Right lobe of liver (tissue), 6 donors: ENCODE data around the gene TYMS. TPM values are rescaled to one million over a fixed set of nuclear protein-coding genes. Genes with fewer than 3 reads are reported as not detected.

Experiments used
- ATAC-seq, 4 donors: fragments of 200-7000 bp; cut with Tn5 transposase; one replicate each; pipeline ENCODE4 v1.9.1; 2020; ENCODE audit warnings: mild to moderate bottlenecking in 4 of 4, moderate library complexity in 4 of 4
- DNase-seq, 3 donors: peaks; one replicate each; pipeline ENCODE4 v3.0.0-alpha.2; 2020
- H3K27ac ChIP-seq, 3 donors: fragments of 200-600 bp; one replicate each; pipeline ENCODE4 v1.8.0; 2022
- H3K27me3 ChIP-seq, 2 donors: fragments of 200-600 bp; one replicate each; pipeline ENCODE4 v1.8.0; 2022
- H3K36me3 ChIP-seq, 4 donors: fragments of 200-600 bp; sonication (generic) in 1 of 4; one replicate each; pipeline versions ENCODE4 v1.5.1 to v1.8.0; 2017 to 2022; ENCODE audit warnings: control low read depth in 1 of 4
- H3K4me1 ChIP-seq, 4 donors: fragments of 200-600 bp; sonication (generic) in 1 of 4; one replicate each; pipeline versions ENCODE4 v1.5.1 to v1.8.0; 2017 to 2022; ENCODE audit warnings: control low read depth in 1 of 4
- H3K4me3 ChIP-seq, 3 donors: fragments of 200-600 bp; one replicate each; pipeline ENCODE4 v1.8.0; 2022
- H3K9me3 ChIP-seq, 4 donors: fragments of 200-600 bp; sonication (generic) in 1 of 4; one replicate each; pipeline versions ENCODE4 v1.5.1 to v1.8.0; 2017 to 2022; ENCODE audit warnings: control low read depth in 1 of 4
- POLR2A ChIP-seq: fragments of 450-650 bp; IDR thresholded peaks from one replicate; pipeline ENCODE4 v1.6.1; 2017; ENCODE audit warnings: antibody characterized with exemption, mild to moderate bottlenecking
- WGBS: methylation state at CpG from one replicate; pipeline ENCODE4 v1.1.6; 2018; ENCODE audit warnings: low coverage, low lambda C conversion rate; ENCODE audit not compliant: insufficient coverage; ENCODE audit errors: missing lambda C conversion rate; 5-methylcytosine and 5-hydroxymethylcytosine counted together
- intact Hi-C, 2 donors: fragments of 100-400 bp; cut with DNase I; formaldehyde crosslinking; loops; one replicate each; pipeline versions ENCODE4 v1.11.2 to v1.14.1; 2022
- total RNA-seq, 6 experiments: library from RNA; depleted of rRNA in 2 of 6; stranded (reverse); fragments of >200 nt in 2 of 6; fragmentation: NEBNext Ultra II Directional in 3 of 6; extraction: Animal tissue kit (Norgen Biotek cat#: 25700) in 3 of 6; gene quantifications; one replicate each; pipeline versions ENCODE4 v1.1.0 to v1.2.4, GENCODE V29; 2016 to 2023
- TF ChIP-seq, protein P1 (sequence below), 4 donors: fragments of 200-600 bp in 3 of 4; fragments of 450-650 bp in 1 of 4; IDR thresholded peaks; one replicate each; pipeline versions ENCODE4 v1.5.1 to v1.8.0; 2016 to 2022; ENCODE audit warnings: antibody characterized with exemption in 4 of 4, mild to moderate bottlenecking in 2 of 4
- donor health status: DM: no; HTN: yes; CAD: no.
- donor health status: DM: no; HTN: no; CAD: no.
- donor health status: DM: no; HTN: no; CAD: no.
- donor health status: DM: no; HTN: yes; CAD: no.
- donor health status: DM: no; HTN: yes; CAD: no.

Gene TYMS
- total RNA-seq, 6 experiments from 2014 or later: 1.1 to 14.9 (median 4.2) TPM

DNA sequence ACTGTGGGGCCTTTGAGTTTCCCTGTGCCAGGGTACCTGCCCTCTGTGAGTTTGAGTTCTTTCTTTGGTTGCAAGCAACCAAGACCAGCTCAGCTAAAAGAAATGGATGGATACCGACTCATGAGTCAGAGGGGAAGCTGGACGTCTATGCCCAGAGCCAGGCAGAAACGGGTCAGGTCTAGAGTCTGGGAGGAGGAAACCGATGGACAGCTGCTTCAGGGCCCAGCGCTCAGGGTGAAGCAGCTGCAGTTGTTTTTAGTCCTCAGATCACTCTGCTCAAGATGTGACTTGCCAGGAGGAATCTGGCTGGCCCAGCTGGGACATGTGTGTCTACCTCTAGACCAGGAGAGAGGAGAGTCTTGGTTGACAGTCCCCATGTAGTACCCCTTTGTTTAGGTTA, 10.1 kb upstream of the TYMS start:
- no peaks in the 10 kb centered on the region for H3K36me3 ChIP-seq
- intact Hi-C loops: no loop called here
- no peak for TF ChIP-seq POLR2A
- TF ChIP-seq, protein P1, sequence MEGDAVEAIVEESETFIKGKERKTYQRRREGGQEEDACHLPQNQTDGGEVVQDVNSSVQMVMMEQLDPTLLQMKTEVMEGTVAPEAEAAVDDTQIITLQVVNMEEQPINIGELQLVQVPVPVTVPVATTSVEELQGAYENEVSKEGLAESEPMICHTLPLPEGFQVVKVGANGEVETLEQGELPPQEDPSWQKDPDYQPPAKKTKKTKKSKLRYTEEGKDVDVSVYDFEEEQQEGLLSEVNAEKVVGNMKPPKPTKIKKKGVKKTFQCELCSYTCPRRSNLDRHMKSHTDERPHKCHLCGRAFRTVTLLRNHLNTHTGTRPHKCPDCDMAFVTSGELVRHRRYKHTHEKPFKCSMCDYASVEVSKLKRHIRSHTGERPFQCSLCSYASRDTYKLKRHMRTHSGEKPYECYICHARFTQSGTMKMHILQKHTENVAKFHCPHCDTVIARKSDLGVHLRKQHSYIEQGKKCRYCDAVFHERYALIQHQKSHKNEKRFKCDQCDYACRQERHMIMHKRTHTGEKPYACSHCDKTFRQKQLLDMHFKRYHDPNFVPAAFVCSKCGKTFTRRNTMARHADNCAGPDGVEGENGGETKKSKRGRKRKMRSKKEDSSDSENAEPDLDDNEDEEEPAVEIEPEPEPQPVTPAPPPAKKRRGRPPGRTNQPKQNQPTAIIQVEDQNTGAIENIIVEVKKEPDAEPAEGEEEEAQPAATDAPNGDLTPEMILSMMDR (IDR thresholded peaks at IDR 0.05): no peak
- ATAC-seq (no peak), DNase-seq (no peak)
- H3K27ac ChIP-seq: no peak overlapping the region
- no peaks in the 10 kb centered on the region for H3K4me1 ChIP-seq
- no CpG with 5 or more reads among the region's 5 CpGs for WGBS
- H3K27me3 ChIP-seq: no peaks in the 10 kb centered on the region
- H3K9me3 ChIP-seq: no peaks in the 10 kb centered on the region
- no peak overlapping the region for H3K4me3 ChIP-seq

DNA sequence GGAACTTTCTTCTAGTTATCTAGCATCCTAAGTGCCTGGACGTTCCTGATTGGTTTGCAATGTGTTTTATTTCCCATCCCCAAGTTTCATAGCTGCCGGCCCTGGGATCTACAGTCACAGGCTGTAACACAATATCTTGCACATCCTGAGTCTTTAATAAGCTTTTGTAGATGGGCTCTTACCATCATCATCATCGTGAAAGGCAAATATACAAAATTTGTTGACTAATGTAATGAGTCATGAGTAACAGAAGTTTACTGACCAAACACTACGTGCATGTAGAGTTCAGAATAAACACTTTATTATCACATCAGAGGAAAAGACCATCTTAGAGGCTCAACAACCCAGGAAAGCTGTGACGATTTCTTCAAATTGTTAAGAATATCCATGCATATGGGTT, 8.1 kb upstream of the TYMS start:
- intact Hi-C loops: no loop called here
- WGBS: 72% methylated on average over 5 of the region's 5 CpGs

DNA sequence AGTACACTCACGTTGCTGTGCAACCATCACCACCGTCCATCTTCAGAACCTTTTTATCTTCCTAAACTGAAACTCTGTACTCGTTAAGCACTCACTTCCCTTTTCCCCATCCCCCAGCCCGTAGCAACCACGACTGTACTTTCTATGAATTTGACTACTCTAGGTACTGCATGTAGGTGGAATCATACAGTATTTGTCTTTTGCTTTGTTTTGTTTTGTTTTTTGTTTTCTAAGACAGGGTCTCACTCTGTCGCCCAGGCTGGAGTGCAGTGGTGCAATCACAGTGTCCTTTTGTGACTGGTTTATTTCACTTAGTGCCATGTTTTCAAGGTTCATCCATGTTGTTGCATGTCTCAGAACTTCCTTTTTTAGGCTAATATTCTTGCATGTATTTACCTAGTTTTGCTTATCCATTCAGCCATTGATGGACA, 7.0 kb upstream of the TYMS start:
- no peaks in the 10 kb centered on the region for H3K4me1 ChIP-seq
- no peak overlapping the region for H3K4me3 ChIP-seq
- intact Hi-C loops: no loop called here
- DNase-seq (no peak), ATAC-seq (no peak)
- WGBS: 48% methylated on average over 6 of the region's 6 CpGs
- H3K27me3 ChIP-seq: no peaks in the 10 kb centered on the region
- H3K9me3 ChIP-seq: no peaks in the 10 kb centered on the region
- H3K36me3 ChIP-seq: no peaks in the 10 kb centered on the region
- TF ChIP-seq, protein P1 (IDR thresholded peaks at IDR 0.05): no peak
- no peak for TF ChIP-seq POLR2A
- no peak overlapping the region for H3K27ac ChIP-seq

More for the DNA sequence above, 8.1 kb upstream of the TYMS start:
- DNase-seq (no peak), ATAC-seq (no peak)
- no peak for TF ChIP-seq POLR2A
- TF ChIP-seq, protein P1 (IDR thresholded peaks at IDR 0.05): no peak
- no peaks in the 10 kb centered on the region for H3K36me3 ChIP-seq
- no peak overlapping the region for H3K27ac ChIP-seq
- H3K4me3 ChIP-seq: no peak overlapping the region
- H3K27me3 ChIP-seq: no peaks in the 10 kb centered on the region
- no peaks in the 10 kb centered on the region for H3K4me1 ChIP-seq
- H3K9me3 ChIP-seq: no peaks in the 10 kb centered on the region

DNA sequence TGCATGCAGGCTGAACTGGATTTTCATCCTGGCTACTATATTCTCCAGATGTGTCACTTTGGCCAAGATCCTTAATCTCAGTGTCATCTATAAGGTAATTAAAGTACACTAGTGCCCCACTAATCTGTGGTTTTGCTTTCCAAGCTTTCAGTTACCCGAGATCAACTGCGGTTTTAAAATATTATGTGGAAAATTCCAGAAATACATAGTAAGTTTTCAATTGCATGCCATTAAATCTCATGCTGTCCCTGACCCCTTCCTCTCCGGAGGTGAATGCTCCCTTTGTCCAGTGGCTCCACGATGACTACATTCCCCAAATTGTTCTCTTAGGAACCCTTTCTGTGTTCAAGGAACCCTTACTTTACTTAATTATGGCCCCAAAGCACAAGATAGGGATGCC, 5.3 kb upstream of the TYMS start:
- H3K27ac ChIP-seq: no peak overlapping the region
- H3K4me1 ChIP-seq: no peaks in the 10 kb centered on the region
- ATAC-seq (no peak), DNase-seq (no peak)
- TF ChIP-seq POLR2A: no peak
- TF ChIP-seq, protein P1 (IDR thresholded peaks at IDR 0.05): no peak
- no peaks in the 10 kb centered on the region for H3K36me3 ChIP-seq
- intact Hi-C loops: no loop called here
- 74% methylated on average over 4 of the region's 4 CpGs for WGBS
- H3K4me3 ChIP-seq: no peak overlapping the region
- H3K9me3 ChIP-seq: no peaks in the 10 kb centered on the region
- no peaks in the 10 kb centered on the region for H3K27me3 ChIP-seq

DNA sequence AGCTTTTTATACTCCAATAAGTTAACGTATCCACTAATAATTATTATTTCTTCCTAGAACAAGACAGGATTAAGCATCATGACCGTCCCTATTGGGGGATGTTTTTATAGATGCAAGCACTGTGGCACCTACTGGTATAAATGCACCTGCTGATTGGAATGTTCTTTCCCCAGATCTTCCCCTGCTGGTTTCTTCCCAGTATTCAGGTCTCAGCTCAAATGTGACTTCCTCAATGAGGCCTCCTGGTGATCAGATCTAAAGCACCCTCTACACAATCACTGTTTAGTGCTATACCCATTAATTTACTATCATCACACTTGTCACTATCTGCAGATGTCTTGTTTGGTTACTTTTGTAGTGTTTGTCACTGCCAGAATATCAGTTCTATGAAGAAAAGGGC, 3.9 kb upstream of the TYMS start:
- intact Hi-C loops: no loop called here
- Histone ChIP-seq H3K36me3 (no peaks in the 10 kb centered on the region), H3K27ac (no peak overlapping the region), H3K27me3 (no peaks in the 10 kb centered on the region), H3K4me1 (no peaks in the 10 kb centered on the region), H3K4me3 (no peak overlapping the region), H3K9me3 (no peaks in the 10 kb centered on the region)
- ATAC-seq: no peak
- WGBS: 88% methylated on average over 2 of the region's 2 CpGs
- TF ChIP-seq, protein P1 (IDR thresholded peaks at IDR 0.05): no peak
- no peak for TF ChIP-seq POLR2A
- no peak for DNase-seq
